Inflammatory macrophage treated with lipopolysaccharide for 4 hours (primary cell): ENCODE data around the gene ZNF664.

Source experiments
- DNase-seq: peaks from one replicate; pipeline ENCODE4 v3.0.0-alpha.2; 2020

ZNF664 gene

GRCh38 chr12:123992118-123992825 is 19.3 kb downstream of the ZNF664 start:
- no peak for DNase-seq

- DNase-seq: no peak
Observed at GRCh38 chr12:123995023-123995748, 22.2 kb downstream of the ZNF664 start.

GRCh38 chr12:123996581-123996980 is 23.6 kb downstream of the ZNF664 start:
- DNase-seq: no peak

- no peak for DNase-seq
Observed at GRCh38 chr12:123997033-123997822, 24.2 kb downstream of the ZNF664 start.

GRCh38 chr12:123997908-123998307 is 24.9 kb downstream of the ZNF664 start:
- no peak for DNase-seq

- no peak for DNase-seq
Observed at GRCh38 chr12:123998344-123998990, 25.5 kb downstream of the ZNF664 start.

- DNase-seq: no peak
Observed at GRCh38 chr12:123998991-123999359, 26.0 kb downstream of the ZNF664 start.

GRCh38 chr12:124000111-124000510 is 27.1 kb downstream of the ZNF664 start:
- no peak for DNase-seq

GRCh38 chr12:124001343-124001742 is 28.3 kb downstream of the ZNF664 start:
- DNase-seq: no peak

GRCh38 chr12:124002021-124002644 is 29.1 kb downstream of the ZNF664 start:
- no peak for DNase-seq

- no peak for DNase-seq
Observed at GRCh38 chr12:124002654-124003053, 29.6 kb downstream of the ZNF664 start.

- DNase-seq: no peak
Observed at GRCh38 chr12:124004233-124004875, 31.3 kb downstream of the ZNF664 start.

GRCh38 chr12:124006085-124006845 is 33.2 kb downstream of the ZNF664 start:
- peak; percentile 44 for DNase-seq

GRCh38 chr12:124006846-124007713 is 34.1 kb downstream of the ZNF664 start:
- DNase-seq: no peak

GRCh38 chr12:124007826-124008570 is 35.0 kb downstream of the ZNF664 start:
- peak; percentile 67 for DNase-seq

- no peak for DNase-seq
Observed at GRCh38 chr12:124008595-124008994, 35.6 kb downstream of the ZNF664 start.

GRCh38 chr12:124009781-124010180 is 36.8 kb downstream of the ZNF664 start:
- no peak for DNase-seq

- no peak for DNase-seq
Observed at GRCh38 chr12:124010687-124011086, 37.7 kb downstream of the ZNF664 start.

GRCh38 chr12:124011435-124012115 is 38.6 kb downstream of the ZNF664 start:
- DNase-seq: no peak
